ENCODE measurements around the gene SYNCRIP.
"Not testable (repeated sequence)": the region's sequence is repeated elsewhere in the genome, so short reads cannot be mapped to it uniquely, and the experiment has no call there.

Gene SYNCRIP

GRCh38 chr6:85593438-85594196, 49.1 kb downstream of the SYNCRIP start, which contains the start of gene SNX14:
Gene SNX14 (minus strand): TSS chr6:85593858. CDS start chr6:85593718, 140 bp downstream.
- peak; percentile 71 to 86 for DNase-seq

- DNase-seq = no peak
Measured at GRCh38 chr6:85592033-85592432, 50.7 kb downstream of the SYNCRIP start.

- DNase-seq = no peak
Measured at GRCh38 chr6:85591207-85591606, 51.5 kb downstream of the SYNCRIP start.

- no peak for DNase-seq
Measured at GRCh38 chr6:85585741-85586140, 56.9 kb downstream of the SYNCRIP start.

- not testable (repeated sequence) for DNase-seq
Measured at GRCh38 chr6:85582832-85583231, 59.9 kb downstream of the SYNCRIP start.

DNA sequence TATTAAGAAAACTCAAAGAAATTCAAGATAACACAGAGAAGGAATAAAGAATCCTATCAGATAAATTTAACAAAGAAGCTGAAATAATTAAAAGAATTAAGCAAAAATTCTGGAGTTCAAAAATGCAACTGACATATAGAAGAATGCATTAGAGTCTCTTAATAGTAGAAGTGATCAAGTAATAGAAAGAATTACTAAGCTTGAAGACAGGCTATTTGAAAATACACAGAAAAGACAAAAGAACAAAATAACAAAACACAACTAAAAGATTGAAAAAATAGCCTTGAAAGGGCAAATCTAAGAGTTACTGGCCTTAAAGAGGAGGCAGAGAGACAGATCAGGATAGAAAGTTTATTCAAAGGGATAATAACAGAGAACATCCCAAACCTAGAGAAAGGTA, 61.1 kb downstream of the SYNCRIP start:
- DNase-seq = no peak

DNA sequence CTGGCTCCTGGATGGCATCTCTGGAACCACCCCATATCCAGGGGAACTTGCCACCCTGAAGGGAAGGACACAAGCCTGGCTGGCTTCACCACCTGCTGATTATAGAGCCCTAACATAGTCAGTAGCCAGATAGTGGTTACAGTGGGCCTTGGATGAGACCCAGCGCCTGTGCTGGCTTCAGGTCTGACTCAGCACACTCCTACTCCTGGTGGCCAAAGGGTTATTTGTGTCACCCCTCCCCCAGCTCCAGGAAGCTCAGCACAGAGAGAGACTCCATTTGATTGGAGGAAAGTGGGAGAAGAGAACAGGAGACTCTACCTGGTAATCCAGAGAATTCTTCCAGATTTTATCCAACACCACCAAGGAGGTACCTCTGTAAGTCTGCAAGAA, 61.8 kb downstream of the SYNCRIP start:
- no peak for DNase-seq

- no peak for DNase-seq
Measured at GRCh38 chr6:85580118-85580877, 62.4 kb downstream of the SYNCRIP start.

GRCh38 chr6:85579581-85579980, 63.1 kb downstream of the SYNCRIP start:
- DNase-seq = no peak

- DNase-seq = no peak
Measured at GRCh38 chr6:85576476-85576875, 66.2 kb downstream of the SYNCRIP start.

- no peak for DNase-seq
Measured at GRCh38 chr6:85574932-85575598, 67.6 kb downstream of the SYNCRIP start.

DNA sequence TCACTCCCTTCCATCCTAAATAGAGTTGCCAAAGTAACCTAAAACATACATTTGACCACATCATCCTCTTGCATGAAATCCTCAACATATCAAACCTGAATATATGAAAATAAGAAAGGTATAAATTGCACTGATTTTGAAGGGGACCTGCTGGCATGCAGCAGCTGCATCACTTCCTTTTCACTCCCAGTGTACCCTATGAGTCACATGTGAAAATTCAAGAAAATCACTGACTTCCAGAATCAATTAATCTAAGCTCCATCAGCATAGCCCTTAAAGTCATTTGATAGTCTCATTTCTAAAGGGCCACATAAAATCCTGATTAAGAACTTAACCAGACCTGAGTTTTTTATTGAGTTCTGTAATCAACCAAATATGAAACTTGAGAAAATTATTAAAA, 73.4 kb downstream of the SYNCRIP start:
- DNase-seq = no peak

DNA sequence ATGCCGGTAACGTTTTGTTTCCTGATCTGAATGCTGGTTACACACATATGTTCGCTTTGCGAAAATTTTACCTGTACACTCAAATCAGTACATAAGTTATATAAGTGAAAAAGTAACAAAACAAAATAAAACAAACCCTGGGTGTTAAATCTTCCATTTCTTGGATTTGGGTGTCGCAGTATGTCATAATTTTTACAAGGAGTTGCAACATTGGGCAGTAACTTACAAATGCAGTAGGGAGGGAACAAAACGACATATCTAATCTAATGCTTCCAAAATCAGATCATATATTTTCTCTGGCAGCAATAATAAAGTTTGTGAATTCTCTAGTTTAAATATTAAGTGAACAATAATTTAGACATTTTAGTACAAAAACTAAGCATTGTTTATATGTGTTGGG, 74.3 kb downstream of the SYNCRIP start:
- no peak for DNase-seq

DNA sequence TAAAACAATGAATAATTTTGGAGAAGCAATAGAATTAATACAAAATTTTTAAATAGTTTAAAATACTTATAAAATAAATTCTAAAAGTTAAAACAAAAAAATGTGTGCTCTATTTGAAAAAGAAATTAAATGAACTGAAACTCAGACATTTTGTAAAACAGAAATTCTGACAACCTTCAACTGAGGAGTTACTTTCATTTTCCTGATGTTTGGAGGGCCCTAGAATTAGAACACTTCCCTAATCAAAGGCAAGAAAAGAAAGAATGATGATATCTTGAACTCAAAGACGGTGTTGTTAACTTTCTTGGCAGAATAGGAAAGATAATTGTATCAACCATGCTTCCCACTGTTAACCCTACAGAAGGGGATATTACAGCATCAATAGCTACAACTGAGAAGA, 77.0 kb downstream of the SYNCRIP start:
- DNase-seq = no peak

GRCh38 chr6:85564223-85564622, 78.5 kb downstream of the SYNCRIP start:
- DNase-seq = not testable (repeated sequence)

Data from NCI-H524 (cell line).